ENCODE measurements around the gene CYP2A13.
"Not testable (repeated sequence)": the region's sequence is repeated elsewhere in the genome, so short reads cannot be mapped to it uniquely, and the experiment has no call there.

The CYP2A13 gene

DNA sequence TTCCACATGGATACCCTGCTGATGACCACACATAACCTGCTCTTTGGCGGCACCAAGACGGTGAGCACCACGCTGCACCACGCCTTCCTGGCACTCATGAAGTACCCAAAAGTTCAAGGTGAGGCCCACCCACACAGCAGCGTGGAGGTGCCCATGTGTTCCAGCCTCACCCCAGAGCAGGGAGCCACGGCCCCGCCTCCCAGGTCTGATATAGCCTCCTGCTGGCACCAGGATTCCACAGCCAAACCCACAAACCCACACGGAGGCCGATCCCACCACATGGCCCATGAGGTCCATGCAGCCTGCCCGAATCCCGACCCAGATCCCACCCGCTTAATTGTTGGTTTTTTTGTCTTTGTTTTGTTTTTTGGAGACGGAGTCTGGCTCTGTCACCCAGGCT is 34.6 kb downstream of the CYP2A13 start:
- not testable (repeated sequence) for DNase-seq

DNA sequence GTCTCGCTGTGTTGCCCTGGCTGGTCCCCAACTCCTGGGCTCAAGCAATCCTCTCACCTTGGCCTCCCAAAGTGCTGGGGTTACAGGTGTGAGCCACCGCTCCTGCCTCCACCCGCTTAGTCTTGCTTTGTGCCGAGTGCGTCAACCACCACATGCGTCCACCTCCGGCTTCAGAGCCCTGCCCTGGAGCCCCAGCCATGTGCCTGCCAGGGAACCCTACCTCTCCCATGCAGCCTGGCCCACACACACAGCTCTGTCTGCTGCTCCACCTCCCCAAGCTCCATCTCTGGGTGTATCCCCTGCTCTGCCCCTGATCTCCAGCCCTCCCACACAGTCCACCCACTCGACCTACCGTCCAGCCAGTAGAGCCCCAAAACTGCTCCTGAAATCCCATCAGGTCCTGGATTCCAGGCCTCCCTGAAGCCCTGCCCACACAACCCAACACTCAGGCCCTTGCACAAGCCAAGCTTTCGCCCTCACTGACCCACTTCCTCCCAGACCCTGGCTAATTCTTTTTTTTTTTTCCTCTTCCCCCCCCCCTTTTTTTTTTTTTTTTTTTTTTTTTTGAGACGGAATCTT is 35.6 kb downstream of the CYP2A13 start:
- DNase-seq: no peak

DNA sequence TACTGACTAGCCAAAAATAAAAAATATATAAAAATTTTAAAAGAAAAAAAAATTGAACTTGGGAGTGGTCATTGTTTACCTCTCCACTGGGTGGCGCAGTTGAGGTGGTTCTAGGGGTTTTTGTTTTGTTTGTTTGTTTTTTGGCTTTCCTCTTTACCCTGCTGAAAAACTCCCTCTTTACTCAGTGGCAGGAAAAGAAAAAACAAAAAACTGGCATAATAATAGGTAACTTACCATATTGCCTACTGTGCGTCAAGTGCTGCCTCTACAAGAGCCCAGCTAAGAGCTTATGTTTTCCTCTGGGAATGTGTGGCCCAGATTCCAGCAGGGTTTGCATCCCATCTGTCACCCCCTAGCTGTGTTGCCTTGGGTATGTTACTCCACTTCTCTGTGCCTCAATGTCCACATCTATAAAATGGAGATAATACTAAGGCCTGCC is 38.5 kb downstream of the CYP2A13 start:
- DNase-seq: peak; percentile 26

DNA sequence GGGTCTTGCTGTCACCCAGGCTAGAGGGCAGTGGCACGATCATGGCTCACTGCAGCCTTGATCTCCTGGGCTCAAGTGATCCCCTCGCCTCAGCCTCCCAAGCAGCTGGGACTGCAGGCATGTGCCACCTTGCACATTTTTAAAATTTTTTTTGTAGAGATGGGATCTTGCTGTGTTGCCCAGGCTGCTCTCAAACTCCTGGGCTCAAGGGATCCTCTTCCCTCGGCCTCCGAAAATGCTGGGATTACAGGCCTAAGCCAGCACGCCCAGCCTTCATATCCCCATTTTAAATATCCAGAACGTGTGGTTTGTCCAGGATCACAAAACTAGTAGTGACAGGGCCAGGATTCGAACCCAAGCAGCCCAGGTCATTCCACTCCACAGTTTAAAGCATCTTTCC is 39.1 kb downstream of the CYP2A13 start:
- DNase-seq: not testable (repeated sequence)

DNA sequence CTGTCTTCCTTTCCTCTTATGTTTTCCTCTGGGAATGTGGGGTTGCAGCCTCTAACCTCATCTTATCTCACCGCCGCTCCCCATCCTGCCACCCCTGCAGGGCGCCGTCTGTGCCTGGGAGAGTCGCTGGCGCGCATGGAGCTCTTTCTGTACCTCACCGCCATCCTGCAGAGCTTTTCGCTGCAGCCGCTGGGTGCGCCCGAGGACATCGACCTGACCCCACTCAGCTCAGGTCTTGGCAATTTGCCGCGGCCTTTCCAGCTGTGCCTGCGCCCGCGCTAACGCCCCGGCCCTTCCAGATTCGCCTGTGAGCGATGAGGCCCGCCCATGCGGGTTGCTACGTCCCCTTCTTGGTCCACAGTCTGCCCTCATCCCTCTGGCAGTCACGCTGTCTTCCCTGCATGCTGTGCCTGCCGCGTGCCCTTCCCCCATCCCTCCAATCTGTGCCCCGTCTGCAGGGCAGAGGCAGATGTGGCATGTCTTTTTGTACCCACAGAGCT is 39.6 kb downstream of the CYP2A13 start:
- peak; percentile 66 for DNase-seq

DNA sequence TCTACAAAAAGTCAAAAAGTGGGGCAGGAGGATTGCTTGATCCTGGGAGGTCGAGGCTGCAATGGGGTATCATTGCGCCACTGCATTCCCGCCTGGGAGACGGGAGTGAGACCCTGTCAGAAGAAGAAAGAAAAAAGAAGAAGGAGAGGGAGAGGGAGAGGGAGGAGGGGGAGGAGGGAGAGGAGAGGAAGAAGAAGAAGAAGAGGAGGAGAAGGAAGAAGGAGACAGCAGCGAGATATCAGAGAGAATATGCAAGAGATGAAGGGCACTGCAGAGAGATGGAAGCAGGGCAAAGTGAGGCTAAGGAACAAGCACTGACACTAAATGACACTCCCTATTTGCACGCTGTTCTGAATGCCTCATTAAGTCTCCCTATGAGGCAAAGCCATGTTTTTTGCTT is 40.4 kb downstream of the CYP2A13 start:
- no peak for DNase-seq

DNA sequence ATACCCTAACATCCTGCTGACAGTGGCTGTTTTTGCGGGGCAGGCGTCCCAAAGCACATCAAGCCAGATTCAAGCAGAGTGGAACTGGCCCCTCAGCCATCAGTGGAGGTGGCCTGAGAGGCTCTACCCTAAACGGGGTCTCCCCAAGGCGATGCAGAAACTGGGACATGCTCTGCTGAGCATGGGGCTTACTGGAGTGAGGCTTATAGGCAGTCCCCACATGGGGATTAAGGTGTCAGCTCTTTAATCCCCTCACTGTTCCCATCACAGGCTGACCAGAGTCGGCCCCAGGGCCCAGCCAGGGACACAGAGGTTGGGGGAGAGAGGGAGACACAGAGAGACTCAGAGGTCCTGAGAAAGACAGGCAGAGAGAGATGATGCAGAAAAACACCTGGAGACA is 42.9 kb downstream of the CYP2A13 start:
- DNase-seq: no peak

DNA sequence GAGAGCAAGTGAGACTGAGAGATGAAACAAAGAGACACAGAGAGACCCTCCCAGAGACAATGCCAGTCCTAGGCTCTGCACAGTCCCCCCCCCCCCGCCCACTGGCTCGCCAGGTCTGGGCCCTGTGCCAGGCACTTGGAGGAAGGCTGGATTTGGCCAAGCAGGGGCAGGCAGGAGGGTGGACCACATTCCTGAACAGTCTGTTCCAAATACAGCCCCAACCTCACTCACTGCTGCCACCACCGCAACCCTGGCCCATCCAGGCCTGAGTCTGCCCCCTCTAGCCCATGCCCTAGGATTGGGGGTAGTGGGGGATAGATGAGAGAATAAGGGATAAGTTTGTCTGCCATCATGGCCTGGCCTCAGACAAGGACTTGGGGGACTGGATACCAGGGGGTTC is 45.0 kb downstream of the CYP2A13 start:
- DNase-seq: no peak

DNA sequence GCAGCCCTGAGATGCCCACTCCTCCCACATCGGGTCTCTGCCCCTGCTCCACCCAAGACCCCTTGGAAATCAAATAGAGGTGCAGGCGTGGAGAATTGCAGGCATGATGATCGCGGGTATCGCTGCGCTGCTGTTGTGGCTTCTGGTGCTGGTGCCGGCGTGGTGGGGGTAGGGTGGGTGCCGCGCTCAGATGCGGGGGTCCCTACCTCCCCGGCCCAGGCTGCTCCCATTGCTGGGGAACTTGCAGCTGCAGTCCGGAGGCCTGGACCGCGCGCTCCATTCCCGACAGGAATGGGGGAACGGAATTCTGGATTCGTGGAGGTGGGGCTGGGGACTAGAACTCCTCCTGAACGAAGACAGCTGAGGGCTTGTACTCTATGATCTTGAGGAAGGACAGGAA is 46.4 kb downstream of the CYP2A13 start:
- DNase-seq: no peak

DNA sequence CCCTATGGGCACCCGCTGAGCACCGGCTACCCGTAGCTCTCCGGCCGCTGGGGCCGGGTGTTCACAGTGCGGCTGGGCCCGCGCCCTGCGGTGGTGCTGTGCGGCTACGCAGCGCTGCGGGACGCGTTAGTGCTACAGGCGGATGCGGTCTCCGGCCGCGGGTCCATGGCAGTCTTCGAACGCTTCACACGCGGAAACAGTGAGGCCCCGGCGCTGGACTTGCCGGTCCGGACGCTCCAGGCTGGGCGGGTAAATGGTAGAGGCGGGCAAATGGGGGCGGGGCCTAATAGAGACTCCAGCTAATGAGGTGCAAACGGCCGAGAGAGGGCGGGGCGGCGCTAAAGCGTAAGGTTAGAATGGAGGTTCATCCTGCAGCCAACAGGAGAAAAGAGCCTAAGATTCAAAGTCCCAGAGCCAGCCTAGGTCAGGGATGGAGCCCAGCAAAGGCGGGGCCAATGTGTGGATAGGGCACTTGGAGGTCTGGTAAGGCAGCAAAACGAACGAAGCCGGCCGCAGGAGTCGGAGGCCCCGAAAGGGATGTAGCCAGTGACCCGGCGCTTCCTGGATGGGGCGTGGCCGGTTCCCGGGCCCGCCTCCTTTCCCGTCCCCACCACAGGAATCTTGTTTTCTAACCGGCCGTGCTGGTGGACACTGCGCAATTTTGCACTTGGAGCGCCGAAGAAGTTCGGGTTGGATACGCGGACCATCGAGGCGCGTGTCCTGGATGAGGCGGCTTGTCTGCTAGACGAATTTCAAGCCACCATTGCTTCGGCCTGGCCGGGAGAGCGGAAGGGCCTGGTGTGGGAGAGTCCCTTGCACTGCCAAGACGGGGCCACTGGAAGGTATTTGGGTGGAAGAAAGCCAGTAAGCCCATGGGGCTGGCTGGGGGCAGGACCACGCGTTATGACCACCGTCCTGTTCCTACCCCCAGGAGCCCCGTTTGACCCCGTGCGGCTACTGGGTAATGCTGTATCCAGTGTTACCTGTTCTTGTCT is 47.4 kb downstream of the CYP2A13 start:
- peak; percentile 28 for DNase-seq

DNA sequence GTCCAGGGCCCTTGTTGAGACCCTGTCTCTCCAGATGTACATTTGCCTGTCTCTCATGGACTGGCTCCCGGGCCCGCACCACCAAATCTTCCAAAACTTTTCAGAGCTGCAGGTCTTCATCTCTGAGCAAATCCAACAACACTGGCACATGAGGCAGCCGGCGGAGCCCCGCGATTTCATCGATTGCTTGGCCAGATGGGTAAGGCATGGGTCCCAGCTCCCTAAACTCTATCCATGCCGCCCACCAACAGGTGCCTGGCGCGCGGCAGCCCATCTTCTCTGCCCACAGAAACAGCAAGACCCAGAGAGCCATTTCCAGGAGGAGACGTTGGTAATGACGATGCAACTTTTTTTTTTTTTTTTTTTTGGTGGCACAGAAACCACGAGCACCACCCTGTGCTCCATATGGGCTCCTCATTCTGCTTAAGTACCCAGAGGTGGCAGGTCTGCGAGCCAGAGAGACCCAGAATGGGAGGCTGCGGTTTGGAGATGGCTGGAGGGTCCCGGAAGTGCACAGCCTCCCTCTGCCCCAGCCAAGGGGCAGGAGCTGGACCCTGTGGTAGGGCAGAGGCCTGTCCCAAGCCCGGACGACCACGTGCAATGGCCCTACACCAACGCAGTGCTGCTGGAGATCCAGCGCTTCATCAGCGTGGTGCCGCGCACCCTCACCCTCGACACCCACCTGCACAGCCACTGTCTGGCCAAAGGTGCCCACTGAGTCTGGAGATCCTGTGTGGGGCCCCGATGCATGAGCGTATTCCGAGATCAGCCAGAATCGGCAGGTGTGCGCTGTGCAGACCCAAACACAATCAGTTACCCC is 48.6 kb downstream of the CYP2A13 start:
- no peak for DNase-seq

DNA sequence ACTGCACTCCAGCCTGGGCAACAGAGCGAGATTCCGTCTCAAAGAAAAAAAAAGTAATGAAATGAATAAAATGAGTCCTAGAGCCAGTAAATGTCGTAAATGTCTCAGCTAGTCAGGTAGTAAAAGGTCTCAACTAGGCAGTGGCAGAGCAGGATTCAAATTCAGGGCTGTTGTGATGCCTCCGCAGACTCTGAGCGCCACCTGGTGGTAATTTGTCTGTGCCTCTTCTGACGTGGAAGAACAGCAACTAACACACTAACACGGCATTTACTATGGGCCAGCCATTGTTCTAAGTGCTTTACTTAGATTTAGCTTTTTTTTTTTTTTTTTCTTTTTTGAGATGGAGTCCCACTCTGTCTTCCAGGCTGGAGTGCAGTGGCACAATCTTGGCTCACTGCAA is 56.2 kb downstream of the CYP2A13 start:
- DNase-seq: peak; percentile 86

All from activated CD4-positive, alpha-beta T cell treated with anti-CD3 and anti-CD28 coated beads, Interleukin-10, Interleukin-2, amounts not matched to agents 100 ng/mL and 50 ng/mL, durations not matched to agents 16 hours and 8 hours (primary cell).